ENCODE measurements around the gene TTC34. TPM values are rescaled to one million over a fixed set of nuclear protein-coding genes. Genes with fewer than 3 reads are reported as not detected.
A peak's percentile ranks its signal among the peaks of the same experiment; 100 is the strongest.

Gene TTC34
- total RNA-seq, 1 donor from 2014 or later, result 0.94 TPM

DNA sequence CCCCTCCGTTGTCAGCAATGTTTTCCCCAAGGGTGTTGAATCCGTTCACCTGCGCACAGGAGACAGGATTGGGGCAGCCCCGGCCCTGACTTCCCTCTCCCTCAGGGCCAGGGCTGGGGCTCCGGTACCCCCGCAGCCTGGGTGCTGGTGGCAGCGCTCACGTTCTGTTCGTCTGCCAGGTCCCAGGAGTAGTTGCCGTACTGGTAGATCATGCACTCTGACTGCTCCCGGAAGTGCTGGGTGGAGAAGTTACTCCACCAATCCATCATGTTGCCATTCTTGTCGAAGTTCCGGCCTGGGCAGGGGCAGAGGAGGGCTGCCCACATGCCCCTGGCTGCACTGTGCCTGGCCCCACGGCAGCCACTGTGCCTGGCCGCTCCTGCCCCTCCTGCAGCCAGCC, 208.8 kb downstream of the TTC34 start:
- Mint-ChIP-seq H3K27ac (no peak overlapping the region), H3K36me3 (ENCODE audit: low read depth) (peaks cover 4% of the 10 kb centered on the region), H3K27me3 (ENCODE audit: low read depth) (no peaks in the 10 kb centered on the region), H3K9me3 (no peaks in the 10 kb centered on the region), H3K4me1 (ENCODE audit: low read depth) (peaks cover 2% of the 10 kb centered on the region), H3K4me3 (ENCODE audit: low read depth) (no peak overlapping the region)
- no peak for DNase-seq (ENCODE audit: low spot score)
- intact Hi-C loops (cut with micrococcal nuclease), result no loop called here

DNA sequence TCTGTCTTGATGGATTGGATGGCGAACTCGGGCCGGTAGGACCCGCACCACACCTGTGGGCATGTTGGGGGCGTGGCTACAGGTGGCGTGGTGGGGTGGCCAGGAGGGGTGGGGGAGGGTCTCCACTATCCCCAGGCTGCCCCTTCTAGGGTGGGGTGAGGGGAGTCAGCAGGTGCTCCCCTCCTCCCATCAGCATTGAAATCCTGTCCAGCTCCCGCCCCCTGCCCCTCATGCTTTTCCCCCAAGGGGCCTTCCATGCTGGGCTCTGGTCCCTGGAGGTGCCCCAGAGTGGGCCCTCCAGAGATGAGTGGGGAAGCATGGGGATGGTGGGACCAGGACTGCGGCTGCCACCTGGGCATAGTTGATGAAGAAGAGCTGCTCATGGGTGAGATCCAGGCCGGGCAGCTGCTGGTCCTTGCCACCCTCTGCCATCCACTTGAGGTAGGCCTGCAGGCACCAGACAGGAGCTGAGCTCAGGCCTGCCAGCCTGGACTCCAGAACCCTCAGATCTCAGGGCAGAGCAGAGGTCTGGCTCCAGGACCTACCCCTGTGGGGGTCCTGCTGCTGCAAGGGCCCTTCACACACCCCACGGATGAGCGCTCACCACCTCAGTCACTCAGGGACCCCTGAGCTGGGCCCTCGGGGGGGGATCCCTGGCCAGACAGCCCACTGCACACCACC, 209.8 kb downstream of the TTC34 start:
- peaks cover 4% of the 10 kb centered on the region for H3K4me1 Mint-ChIP-seq (ENCODE audit: low read depth)
- H3K27ac Mint-ChIP-seq, result no peak overlapping the region
- intact Hi-C loops (cut with micrococcal nuclease), result no loop called here
- DNase-seq (ENCODE audit: low spot score), result no peak
- peaks cover 4% of the 10 kb centered on the region for H3K36me3 Mint-ChIP-seq (ENCODE audit: low read depth)
- no peak overlapping the region for H3K4me3 Mint-ChIP-seq (ENCODE audit: low read depth)
- no peaks in the 10 kb centered on the region for H3K27me3 Mint-ChIP-seq (ENCODE audit: low read depth)
- H3K9me3 Mint-ChIP-seq, result no peaks in the 10 kb centered on the region

DNA sequence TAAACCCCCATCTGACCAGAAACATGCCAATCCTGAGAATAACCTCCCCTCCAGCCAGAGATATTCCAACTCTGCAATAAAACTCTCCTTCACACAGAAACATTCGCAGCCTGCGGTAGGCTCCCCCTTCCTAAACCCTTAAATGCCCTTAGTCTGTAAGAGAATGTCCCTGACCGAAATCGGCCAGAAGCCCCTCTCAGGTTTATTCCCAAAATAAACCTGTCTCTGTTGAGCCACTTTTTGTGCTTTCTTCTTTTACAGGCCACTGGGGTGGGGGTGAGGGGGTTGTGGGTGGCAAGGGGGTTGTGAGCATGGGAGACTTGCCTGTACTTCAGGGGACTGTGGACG, 210.3 kb downstream of the TTC34 start:
- Mint-ChIP-seq H3K27me3 (ENCODE audit: low read depth) (no peaks in the 10 kb centered on the region), H3K9me3 (no peaks in the 10 kb centered on the region), H3K27ac (no peak overlapping the region), H3K4me1 (ENCODE audit: low read depth) (peaks cover 4% of the 10 kb centered on the region), H3K4me3 (ENCODE audit: low read depth) (no peak overlapping the region), H3K36me3 (ENCODE audit: low read depth) (peaks cover 4% of the 10 kb centered on the region)
- intact Hi-C loops (cut with micrococcal nuclease), result no loop called here
- DNase-seq (ENCODE audit: low spot score), result no peak

DNA sequence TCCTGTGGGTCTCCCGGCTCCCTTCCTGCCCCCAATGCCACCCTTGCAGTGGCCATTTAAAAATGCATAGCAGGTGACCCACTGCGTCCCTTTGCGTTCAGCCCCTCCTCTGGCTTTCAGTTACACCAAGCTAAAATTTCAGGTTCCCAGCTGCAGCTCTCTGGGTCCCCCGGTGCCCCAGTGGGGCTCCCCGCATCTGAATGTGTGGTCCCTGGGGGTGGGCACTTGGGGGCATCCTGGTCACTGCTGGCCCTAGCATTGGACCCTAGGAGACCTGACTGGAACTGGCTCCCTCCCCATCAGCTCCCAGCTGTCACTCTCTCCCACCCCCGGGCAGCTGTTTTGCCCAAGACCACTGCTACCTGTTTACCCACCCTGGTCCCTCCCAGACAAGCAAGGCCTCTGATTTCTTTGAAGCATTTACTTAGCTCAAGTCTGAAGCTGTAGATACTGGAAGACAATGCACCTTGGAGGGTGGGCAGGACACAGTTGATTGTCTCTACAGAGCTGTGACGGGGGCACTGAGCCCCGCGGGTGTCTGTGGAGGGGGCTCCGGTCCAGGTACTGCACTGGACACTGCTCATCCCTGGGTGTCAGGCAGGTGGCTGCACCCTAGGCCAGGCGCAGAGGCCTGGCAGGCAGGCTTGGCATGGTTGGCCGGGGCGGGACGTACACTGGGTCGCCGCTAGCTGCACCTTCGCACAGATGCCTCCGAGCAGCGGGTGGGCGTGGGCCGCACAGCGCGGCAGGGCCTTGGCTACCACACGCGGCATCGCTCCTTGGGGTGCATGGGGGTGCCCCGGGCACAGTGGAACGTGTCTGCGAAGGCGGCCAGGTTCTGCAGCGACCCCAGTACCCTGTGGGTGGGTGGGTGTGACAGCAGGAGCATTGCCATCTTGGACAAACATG, 211.0 kb downstream of the TTC34 start:
- intact Hi-C loops (cut with micrococcal nuclease), result no loop called here
- Mint-ChIP-seq H3K4me1 (ENCODE audit: low read depth) (peaks cover 4% of the 10 kb centered on the region), H3K27ac (no peak overlapping the region), H3K9me3 (no peaks in the 10 kb centered on the region), H3K27me3 (ENCODE audit: low read depth) (no peaks in the 10 kb centered on the region), H3K4me3 (ENCODE audit: low read depth) (no peak overlapping the region), H3K36me3 (ENCODE audit: low read depth) (peaks cover 4% of the 10 kb centered on the region)
- no peak for DNase-seq (ENCODE audit: low spot score)

DNA sequence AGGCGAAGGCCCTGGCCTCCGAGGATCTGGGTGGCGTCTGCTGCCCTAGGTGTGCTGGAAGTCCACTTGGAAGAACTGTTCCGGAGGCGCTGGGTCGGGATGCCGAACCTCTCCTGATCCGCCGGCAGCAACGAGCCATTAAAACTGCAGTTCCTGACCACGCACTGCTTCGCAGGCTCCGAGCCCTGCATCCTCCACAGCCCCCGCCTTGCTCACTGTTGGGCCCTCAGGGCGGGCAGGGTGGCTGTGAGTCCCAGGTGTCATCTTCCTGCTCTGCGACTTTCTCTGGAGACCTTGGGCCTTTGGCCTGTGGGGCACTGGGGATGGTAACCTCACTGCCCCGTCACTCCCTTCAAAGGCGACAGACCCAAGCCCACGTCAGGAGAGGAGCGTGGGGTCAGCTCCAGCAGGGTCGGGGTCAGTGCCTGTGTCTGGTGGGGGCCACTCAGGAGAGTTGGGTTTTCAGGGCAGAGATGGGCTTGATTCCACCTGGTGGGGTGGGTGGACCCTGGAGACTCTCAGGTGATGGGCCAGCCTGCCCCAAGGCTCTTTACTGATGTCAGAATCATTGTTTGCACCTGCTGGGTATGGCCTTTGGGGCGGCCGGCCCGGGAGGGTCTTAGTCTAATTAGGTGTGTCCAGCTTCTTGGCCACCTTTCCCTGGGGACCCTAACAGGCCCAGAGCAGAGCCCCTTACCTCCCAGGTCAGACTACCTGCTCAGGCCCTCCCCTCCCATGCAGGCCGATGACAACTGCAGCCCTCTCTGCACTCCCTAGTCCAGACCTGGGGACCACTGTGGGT, 211.9 kb downstream of the TTC34 start:
- Mint-ChIP-seq H3K27me3 (ENCODE audit: low read depth) (no peaks in the 10 kb centered on the region), H3K27ac (no peak overlapping the region), H3K4me3 (ENCODE audit: low read depth) (peak overlapping the region; percentile 26), H3K36me3 (ENCODE audit: low read depth) (peaks cover 9% of the 10 kb centered on the region), H3K4me1 (ENCODE audit: low read depth) (peaks cover 9% of the 10 kb centered on the region), H3K9me3 (no peaks in the 10 kb centered on the region)
- no peak for DNase-seq (ENCODE audit: low spot score)
- intact Hi-C loops (cut with micrococcal nuclease), result no loop called here

DNA sequence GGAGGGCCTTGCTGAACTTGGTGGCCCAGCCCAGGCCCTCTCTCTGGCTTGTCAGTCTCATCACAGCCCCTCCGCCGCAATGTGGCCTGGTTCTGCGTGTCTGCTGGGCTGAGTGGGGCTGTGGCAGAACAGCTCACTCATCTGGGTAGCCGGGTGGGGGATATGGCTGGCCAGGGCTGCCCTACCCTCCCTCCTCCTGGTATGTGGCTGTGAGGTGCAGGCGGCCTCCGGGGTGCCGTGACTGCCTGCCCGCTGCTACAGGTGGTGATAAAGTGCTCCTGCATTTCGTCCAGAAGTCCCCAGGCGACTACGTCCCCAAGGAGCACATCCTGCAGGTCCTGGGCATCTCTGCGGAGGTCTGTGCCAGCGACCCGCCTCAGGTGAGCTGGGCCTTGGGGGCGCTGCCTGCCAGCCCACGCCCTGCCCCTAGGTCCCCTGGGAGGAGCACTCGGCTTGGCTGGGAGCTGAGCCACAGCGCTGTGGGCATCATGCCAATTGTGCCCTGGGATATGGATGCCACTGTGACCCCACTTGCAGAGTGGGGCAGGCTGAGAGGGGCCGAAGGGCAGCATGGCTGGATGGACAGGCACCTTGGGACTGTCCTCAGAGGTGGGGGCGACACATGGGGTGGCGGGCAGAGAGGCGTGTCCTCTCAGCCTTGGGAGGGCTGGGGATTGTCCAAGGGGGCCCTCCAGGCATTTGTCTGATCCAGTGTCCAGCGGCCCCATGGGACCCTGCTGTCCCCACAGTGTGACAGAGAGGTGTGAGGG, 212.6 kb downstream of the TTC34 start:
- H3K36me3 Mint-ChIP-seq (ENCODE audit: low read depth), result peaks cover 15% of the 10 kb centered on the region
- DNase-seq (ENCODE audit: low spot score), result no peak
- H3K4me1 Mint-ChIP-seq (ENCODE audit: low read depth), result peaks cover 17% of the 10 kb centered on the region
- intact Hi-C loops (cut with micrococcal nuclease), result no loop called here
- no peaks in the 10 kb centered on the region for H3K27me3 Mint-ChIP-seq (ENCODE audit: low read depth)
- H3K27ac Mint-ChIP-seq, result no peak overlapping the region
- no peaks in the 10 kb centered on the region for H3K9me3 Mint-ChIP-seq
- peak overlapping the region; percentile 30 for H3K4me3 Mint-ChIP-seq (ENCODE audit: low read depth)

DNA sequence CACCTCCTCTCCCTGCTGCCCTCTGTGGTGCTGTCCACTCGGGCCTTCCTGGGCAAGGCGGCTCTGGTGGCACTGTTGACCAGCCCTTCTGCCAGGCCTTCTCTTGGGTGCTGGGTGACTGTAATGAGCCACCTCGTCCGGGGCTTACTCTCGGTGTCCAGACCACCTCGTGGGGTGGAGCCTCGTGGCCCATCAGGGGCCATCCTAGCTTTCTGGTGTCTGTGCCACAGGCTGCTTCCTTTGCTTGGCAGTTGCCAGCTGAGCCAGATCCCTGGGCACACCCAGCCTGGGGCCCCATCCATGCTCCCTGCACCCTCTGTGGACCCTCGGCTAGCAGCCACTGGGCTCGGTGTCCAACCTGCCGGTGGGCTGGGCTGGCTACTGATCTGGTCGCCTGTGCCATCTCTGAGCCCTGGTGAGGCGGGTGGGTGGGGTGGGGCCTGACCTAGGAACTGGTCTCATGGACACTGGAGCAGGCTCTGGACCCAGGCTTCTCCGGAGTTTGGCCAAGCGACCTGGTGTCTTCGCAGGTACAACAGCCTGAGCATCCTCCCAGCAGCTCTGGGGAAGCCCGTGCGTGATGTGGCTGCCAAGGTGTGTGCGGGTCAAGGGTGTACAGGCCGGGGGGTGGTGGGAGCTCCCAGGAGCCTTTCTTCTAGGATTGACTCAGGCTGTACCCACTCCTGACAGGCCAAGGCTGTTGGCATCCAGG, 213.5 kb downstream of the TTC34 start:
- Mint-ChIP-seq H3K4me3 (ENCODE audit: low read depth) (peak overlapping the region; percentile 66), H3K4me1 (ENCODE audit: low read depth) (peaks cover 25% of the 10 kb centered on the region), H3K9me3 (no peaks in the 10 kb centered on the region), H3K27ac (no peak overlapping the region), H3K27me3 (ENCODE audit: low read depth) (no peaks in the 10 kb centered on the region), H3K36me3 (ENCODE audit: low read depth) (peaks cover 15% of the 10 kb centered on the region)
- intact Hi-C loops (cut with micrococcal nuclease), result no loop called here
- no peak for DNase-seq (ENCODE audit: low spot score)

DNA sequence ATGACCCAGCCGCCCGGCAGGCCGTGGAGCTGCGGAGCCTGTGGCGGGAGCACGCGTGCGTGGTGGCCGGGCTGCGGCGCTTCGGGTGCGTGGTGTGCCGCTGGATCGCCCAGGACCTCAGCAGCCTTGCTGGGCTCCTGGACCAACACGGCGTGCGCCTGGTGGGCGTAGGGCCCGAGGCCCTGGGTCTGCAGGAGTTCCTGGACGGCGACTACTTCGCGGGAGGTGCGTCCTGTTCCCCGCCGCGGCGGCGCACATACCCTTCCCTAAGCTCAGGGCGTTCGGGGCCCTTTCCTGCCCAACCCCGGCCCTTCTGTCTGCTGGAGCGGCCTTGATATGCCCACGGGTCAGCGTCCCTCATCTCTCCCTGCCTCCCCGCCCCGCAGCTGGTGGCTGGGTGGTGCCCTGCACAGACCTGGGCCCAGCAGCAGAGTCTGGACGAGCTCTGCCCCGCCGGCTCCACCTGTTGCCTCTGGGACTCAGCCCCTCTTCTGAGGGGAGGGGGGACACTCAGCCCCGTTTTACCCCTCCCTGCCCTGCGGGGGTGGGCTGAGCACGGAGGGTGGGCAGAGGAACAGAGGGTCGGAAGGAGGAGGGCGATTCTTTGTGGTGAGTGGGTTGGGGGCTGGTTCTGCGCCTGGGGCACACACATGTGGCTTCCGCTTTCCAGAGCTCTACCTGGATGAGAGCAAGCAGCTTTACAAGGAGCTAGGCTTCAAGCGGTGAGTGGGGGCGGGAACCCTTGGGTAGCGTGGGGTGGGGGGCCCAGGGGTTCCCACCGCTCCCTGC, 214.2 kb downstream of the TTC34 start:
- Mint-ChIP-seq H3K36me3 (ENCODE audit: low read depth) (peaks cover 15% of the 10 kb centered on the region), H3K27me3 (ENCODE audit: low read depth) (no peaks in the 10 kb centered on the region), H3K9me3 (no peaks in the 10 kb centered on the region), H3K4me1 (ENCODE audit: low read depth) (peaks cover 28% of the 10 kb centered on the region), H3K27ac (no peak overlapping the region), H3K4me3 (ENCODE audit: low read depth) (peak overlapping the region; percentile 66)
- intact Hi-C loops (cut with micrococcal nuclease), result no loop called here
- peak; percentile 29 for DNase-seq (ENCODE audit: low spot score)

DNA sequence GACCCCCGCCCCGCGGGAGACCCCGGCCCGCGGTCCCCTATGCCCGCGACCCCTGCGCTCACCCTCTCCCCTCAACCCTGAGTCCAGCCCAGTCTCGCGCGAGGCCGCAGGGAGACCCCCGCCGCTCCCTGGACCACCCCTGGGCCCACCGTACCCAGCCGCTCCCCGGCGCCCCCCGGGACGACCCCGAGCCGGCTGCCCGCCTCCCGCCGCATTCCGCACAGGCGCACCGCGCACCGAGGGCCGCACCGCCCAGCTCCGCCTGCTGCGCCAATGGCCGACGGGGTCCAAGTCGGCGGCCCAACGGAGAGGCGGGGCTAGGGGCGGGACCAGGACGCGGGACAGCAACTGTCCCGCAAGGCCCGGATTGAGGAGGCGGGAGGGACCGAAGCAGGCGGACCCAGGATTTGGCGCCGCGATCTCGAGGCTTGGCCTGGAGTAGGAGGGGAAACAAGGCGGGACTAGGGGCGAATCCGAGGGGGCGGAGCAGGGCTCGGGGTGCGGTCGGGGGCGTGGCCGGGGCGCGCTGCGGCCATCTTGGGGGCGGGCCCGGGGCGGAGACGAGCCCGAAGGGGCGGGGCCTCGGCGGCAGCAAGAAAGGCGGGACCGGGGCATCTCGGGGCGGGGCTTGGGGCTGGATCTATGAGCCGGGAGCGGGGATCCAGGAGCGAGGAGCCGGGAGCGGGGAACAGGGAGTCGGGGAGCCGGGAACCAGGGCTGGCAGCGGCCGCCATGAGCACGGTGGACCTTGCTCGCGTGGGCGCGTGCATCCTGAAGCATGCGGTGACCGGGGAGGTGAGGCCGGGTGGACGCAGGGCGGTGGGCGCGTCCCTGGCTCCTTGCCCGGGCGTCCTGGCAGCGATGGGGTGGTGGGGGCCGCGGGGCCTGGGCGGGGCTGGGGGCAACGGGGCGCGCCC, 215.1 kb downstream of the TTC34 start, which contains the start of gene PRXL2B:
Gene PRXL2B (plus strand): TSS at position 624 of the 917 bp plus-strand sequence. CDS start 109 bp downstream, at position 733.
- Mint-ChIP-seq H3K4me3 (ENCODE audit: low read depth) (peak within 1 kb of the TSS; percentile 84), H3K4me1 (ENCODE audit: low read depth) (peaks cover 33% of the 10 kb centered on the region), H3K27ac (peak within 1 kb of the TSS; percentile 86), H3K27me3 (ENCODE audit: low read depth) (no peaks in the 10 kb centered on the region), H3K9me3 (no peaks in the 10 kb centered on the region), H3K36me3 (ENCODE audit: low read depth) (peaks cover 15% of the 10 kb centered on the region)
- intact Hi-C loops (cut with micrococcal nuclease), result loop anchor here (1.0 kb wide), 2 partner anchors 174 to 381 kb away; partner anchors contain the start of gene PEX10
- peak; percentile 98 for DNase-seq (ENCODE audit: low spot score)
